HFFc6 (cell line): ENCODE measurements around the gene CST7. TPM values are rescaled to one million over a fixed set of nuclear protein-coding genes. Genes with fewer than 3 reads are reported as not detected.

Source experiments
- DNase-seq: peaks from one replicate; pipeline ENCODE4 v3.0.0-alpha.2; 2018
- H3K27ac Mint-ChIP-seq: 2 replicates; pipeline ENCODE4 v1.8.0; 2020; ENCODE audit warnings: mild to moderate bottlenecking, mixed read lengths
- H3K27me3 Mint-ChIP-seq: 2 replicates; pipeline ENCODE4 v1.8.0; 2021; ENCODE audit warnings: mild to moderate bottlenecking, moderate library complexity, mixed read lengths; ENCODE audit not compliant: insufficient read depth
- H3K36me3 Mint-ChIP-seq: 2 replicates; pipeline ENCODE4 v1.8.0; 2021; ENCODE audit warnings: low read depth, mixed read lengths
- H3K4me1 Mint-ChIP-seq: 2 replicates; pipeline ENCODE4 v1.8.0; 2020; ENCODE audit warnings: low read depth, mixed read lengths
- H3K4me3 Mint-ChIP-seq: 2 replicates; pipeline ENCODE4 v1.8.0; 2020; ENCODE audit warnings: mild to moderate bottlenecking, moderate library complexity, mixed read lengths
- H3K9me3 Mint-ChIP-seq: 2 replicates; pipeline ENCODE4 v1.8.0; 2020; ENCODE audit warnings: mild to moderate bottlenecking, mixed read lengths
- CTCF ChIP-seq: fragments of 200-600 bp; sonication (generic); IDR thresholded peaks from 2 replicates; pipeline ENCODE4 v1.5.0; 2021; ENCODE audit warnings: antibody characterized with exemption, mild to moderate bottlenecking
- total RNA-seq, 6 experiments: library from RNA; stranded (reverse); fragmentation: NEBNext Ultra II Directional; extraction: Animal tissue kit (Norgen Biotek cat#: 25700); gene quantifications; 2 replicates in 1 of 6; 3 replicates in 5 of 6; pipeline ENCODE4 v1.2.3, GENCODE V29; 2021

The CST7 gene
- total RNA-seq, 6 experiments from 2014 or later = not detected

GRCh38 chr20:24958506-24959385, 9.7 kb downstream of the CST7 start:
- no peak for DNase-seq
- H3K27me3 Mint-ChIP-seq = peaks cover 1% of the 10 kb centered on the region; the same call in 1 of the 2 replicates
- H3K4me3 Mint-ChIP-seq = no peak overlapping the region
- H3K9me3 Mint-ChIP-seq = no peaks in the 10 kb centered on the region
- no peak overlapping the region for H3K27ac Mint-ChIP-seq
- peaks cover 18% of the 10 kb centered on the region for H3K36me3 Mint-ChIP-seq
- H3K4me1 Mint-ChIP-seq = no peaks in the 10 kb centered on the region
- TF ChIP-seq CTCF = no peak

GRCh38 chr20:24959591-24960301, 10.7 kb downstream of the CST7 start:
- peaks cover 18% of the 10 kb centered on the region for H3K36me3 Mint-ChIP-seq
- DNase-seq = no peak
- TF ChIP-seq CTCF = no peak
- H3K27me3 Mint-ChIP-seq = peaks cover 1% of the 10 kb centered on the region; the same call in 1 of the 2 replicates
- H3K4me3 Mint-ChIP-seq = no peak overlapping the region
- H3K4me1 Mint-ChIP-seq = no peaks in the 10 kb centered on the region
- H3K27ac Mint-ChIP-seq = no peak overlapping the region
- H3K9me3 Mint-ChIP-seq = no peaks in the 10 kb centered on the region

DNA sequence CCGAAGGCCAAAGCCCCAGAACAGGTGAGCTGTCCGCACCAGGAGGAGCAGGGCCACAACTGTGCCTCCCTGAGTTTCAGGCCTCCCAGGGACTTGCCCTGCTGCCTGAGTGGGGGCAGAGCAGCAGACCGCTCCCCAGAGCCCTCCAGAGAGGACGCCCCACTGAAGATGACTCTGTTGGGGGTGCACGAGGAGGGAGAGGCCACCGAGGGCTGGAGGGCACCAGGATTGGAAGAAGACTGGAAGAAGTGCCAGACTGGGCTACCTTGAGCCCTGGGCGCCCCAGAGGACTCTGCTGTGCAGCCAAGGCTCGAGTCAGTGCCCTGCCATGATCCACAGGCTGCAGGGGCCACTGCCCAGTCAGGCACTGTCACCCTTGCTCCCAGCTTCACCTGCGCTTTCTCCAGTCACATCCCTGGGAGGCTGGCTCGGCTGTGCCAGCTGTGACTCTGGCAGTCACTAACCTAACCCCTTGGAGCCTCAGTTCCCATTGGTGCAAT, 11.3 kb downstream of the CST7 start:
- Mint-ChIP-seq H3K27me3 (peaks cover 1% of the 10 kb centered on the region; the same call in 1 of the 2 replicates), H3K36me3 (peaks cover 18% of the 10 kb centered on the region)
- no peak for DNase-seq

GRCh38 chr20:24960861-24961260, 11.8 kb downstream of the CST7 start:
- Mint-ChIP-seq H3K4me3 (no peak overlapping the region), H3K27ac (no peak overlapping the region), H3K27me3 (no peaks in the 10 kb centered on the region; the same call in 1 of the 2 replicates), H3K9me3 (no peaks in the 10 kb centered on the region), H3K36me3 (peaks cover 23% of the 10 kb centered on the region), H3K4me1 (no peaks in the 10 kb centered on the region)
- no peak for TF ChIP-seq CTCF
- no peak for DNase-seq

More for the DNA sequence above, 11.3 kb downstream of the CST7 start:
- Mint-ChIP-seq H3K27ac (no peak overlapping the region), H3K9me3 (no peaks in the 10 kb centered on the region), H3K4me3 (no peak overlapping the region), H3K4me1 (no peaks in the 10 kb centered on the region)
- TF ChIP-seq CTCF = no peak

DNA sequence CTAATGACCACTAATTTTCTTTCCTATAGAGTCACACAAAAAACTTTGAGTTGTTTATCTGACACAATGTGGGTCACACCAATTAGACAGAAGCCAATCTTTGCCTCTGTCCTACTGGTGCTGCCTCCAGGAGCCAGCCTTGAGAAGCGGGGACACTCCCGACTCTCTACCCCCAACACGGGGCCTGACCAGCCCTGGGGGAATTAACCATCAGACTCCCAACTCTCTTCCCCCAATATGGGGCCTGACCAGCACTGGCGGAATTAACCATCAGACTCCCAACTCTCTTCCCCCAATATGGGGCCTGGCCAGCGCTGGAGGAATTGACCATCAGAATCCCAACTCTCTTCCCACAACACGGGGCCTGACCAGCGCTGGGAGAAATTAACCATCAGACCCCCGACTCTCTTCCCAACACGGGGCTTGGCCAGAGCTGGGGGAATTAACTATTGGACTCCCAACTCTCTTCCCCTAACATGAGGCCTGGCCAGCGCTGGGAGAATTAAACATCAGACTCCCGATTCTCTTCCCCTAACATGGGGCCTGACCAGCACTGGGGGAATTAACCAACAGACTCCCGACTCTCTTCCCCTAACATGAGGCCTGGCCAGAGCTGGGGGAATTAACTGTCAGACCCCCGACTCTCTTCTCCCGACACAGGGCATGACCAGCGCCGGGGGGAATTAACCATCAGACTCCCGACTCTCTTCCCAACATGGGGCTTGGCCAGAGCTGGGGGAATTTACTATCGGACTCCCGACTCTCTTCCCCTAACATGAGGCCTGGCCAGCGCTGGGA, 12.5 kb downstream of the CST7 start:
- no peaks in the 10 kb centered on the region for H3K4me1 Mint-ChIP-seq
- DNase-seq = no peak
- TF ChIP-seq CTCF = no peak

More for the DNA sequence above, 12.5 kb downstream of the CST7 start:
- no peak overlapping the region for H3K4me3 Mint-ChIP-seq
- H3K9me3 Mint-ChIP-seq = no peaks in the 10 kb centered on the region
- peaks cover 23% of the 10 kb centered on the region for H3K36me3 Mint-ChIP-seq
- H3K27me3 Mint-ChIP-seq = no peaks in the 10 kb centered on the region; the same call in 1 of the 2 replicates
- H3K27ac Mint-ChIP-seq = no peak overlapping the region
